ENCODE results near the gene R3HDM2.

R3HDM2 gene

DNA sequence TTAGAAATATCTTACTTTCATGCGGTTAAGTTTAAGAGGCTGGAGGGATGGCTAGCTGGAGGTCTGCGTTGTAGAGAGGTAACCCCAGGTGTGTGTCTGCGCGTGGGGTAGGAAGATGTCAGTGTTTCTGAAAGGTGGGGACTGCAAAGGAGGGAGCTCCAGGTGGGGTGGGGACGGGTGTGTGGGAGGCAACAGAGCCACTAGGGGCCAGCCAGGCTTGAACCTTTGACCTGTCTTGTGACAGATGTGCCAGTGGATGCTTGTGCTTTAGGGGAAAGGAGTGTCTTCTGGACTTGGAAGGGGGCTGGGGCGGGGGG is 29.6 kb upstream of the R3HDM2 start:
- DNase-seq (ENCODE audit: extremely low spot score): no peak
- ChIA-PET POLR2A (no interaction called here), CTCF (interaction anchor here (0.8 to 10.2 kb wide), 11 partner anchors 7 to 247 kb away, joined by 3 to 200 read pairs (median 16); partner anchors contain the start of genes ARHGAP9 and INHBE)
- no peak for TF ChIP-seq CTCF (IDR thresholded peaks at IDR 0.05; ENCODE audit: control extremely low read depth, extremely low read depth, low read depth, missing control alignments)

- CTCF ChIA-PET: interaction anchor here (0.7 to 10.2 kb wide), 42 partner anchors 6 to 296 kb away, joined by 3 to 200 read pairs (median 5); partner anchors contain the start of genes ARHGAP9, CDK4, DCTN2 and INHBC
- no peak for TF ChIP-seq CTCF (IDR thresholded peaks at IDR 0.05; ENCODE audit: control extremely low read depth, extremely low read depth, low read depth, missing control alignments)
- POLR2A ChIA-PET: interaction anchor here (1.0 to 1.2 kb wide), 2 partner anchors 19 to 60 kb away, joined by 5 to 6 read pairs; partner anchors contain the start of genes ARHGAP9 and DDIT3
- no peak for DNase-seq (ENCODE audit: extremely low spot score)
These were observed 29.1 kb upstream of the R3HDM2 start, which contains the start of gene GLI1 for GRCh38 chr12:57459750-57460467. Gene GLI1, plus strand, starts transcription at chr12:57459785. Its CDS starts 3,907 bp downstream, at chr12:57463692.

DNA sequence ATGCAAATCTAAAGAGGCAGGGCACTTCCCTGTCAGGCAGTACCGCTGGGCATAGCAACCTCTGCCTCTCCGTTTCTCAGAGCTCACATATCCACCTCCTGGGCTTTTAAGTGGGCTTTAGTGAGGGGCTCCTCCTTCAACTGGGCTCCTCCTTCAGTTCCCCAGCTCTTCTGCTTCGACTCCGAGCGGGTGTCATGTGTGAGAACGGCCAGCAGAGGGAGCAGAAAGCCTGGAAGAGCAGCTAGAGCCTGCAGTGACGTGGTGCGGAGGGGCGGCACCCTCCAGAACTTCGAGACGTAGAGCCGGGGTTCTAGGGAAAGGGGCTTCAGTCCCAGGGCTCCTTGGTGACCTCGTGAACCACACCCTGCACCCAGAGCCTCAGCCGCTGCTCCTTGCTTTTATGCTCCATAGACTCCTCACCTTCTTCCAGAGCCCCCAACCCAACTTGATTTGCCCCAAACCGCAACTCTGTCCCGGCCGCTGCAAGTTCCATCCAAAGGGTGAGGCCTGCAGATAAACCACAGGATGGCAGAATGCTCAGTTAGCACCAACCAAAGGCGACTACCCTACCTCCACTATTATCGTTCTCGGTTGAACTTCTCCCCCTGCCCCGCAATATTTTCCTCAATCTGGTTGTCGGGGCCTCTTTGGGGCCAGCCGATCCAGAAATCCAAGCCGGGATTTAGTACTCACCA is 28.4 kb upstream of the R3HDM2 start:
- CTCF ChIA-PET: interaction anchor here (0.6 to 10.2 kb wide), 75 partner anchors 9 to 297 kb away, joined by 3 to 200 read pairs (median 5); partner anchors contain the start of genes ARHGAP9, B4GALNT1, CDK4 and DCTN2
- peak; percentile 85 for DNase-seq (ENCODE audit: extremely low spot score)
- POLR2A ChIA-PET: interaction anchor here (0.6 to 1.2 kb wide), 6 partner anchors 20 to 230 kb away, joined by 3 to 6 read pairs (median 4); partner anchors contain the start of genes ARHGAP9, DDIT3 and SHMT2
- peak; percentile 96 for TF ChIP-seq CTCF (IDR thresholded peaks at IDR 0.05; ENCODE audit: control extremely low read depth, extremely low read depth, low read depth, missing control alignments)

DNA sequence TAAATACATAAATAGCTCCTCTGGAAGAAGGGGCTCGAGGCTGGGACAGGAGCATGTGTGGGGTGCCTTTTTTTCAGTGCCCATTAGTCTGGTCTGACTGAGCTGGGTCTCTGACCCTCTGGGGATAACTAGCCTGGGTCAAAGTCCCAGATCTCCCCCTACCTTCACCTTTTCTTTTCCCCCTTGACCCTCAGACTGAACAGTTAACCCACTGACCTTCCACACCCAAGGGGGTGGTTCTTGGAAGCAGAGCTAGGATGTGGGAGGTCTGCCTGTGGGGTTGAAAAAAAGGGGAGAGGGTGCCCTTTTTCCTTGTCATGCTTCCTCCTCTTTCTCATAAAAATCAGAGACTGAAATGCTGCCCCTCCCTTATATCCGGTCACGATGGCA is 27.8 kb upstream of the R3HDM2 start:
- ChIA-PET CTCF (interaction anchor here (0.6 to 10.2 kb wide), 76 partner anchors 8 to 298 kb away, joined by 3 to 200 read pairs (median 5); partner anchors contain the start of genes ARHGAP9, B4GALNT1, CDK4 and DCTN2), POLR2A (interaction anchor here (0.7 to 1.2 kb wide), 5 partner anchors 21 to 229 kb away, joined by 3 to 6 read pairs (median 5); partner anchors contain the start of genes ARHGAP9, DDIT3 and SHMT2)
- TF ChIP-seq CTCF (IDR thresholded peaks at IDR 0.05; ENCODE audit: control extremely low read depth, extremely low read depth, low read depth, missing control alignments): no peak
- no peak for DNase-seq (ENCODE audit: extremely low spot score)

DNA sequence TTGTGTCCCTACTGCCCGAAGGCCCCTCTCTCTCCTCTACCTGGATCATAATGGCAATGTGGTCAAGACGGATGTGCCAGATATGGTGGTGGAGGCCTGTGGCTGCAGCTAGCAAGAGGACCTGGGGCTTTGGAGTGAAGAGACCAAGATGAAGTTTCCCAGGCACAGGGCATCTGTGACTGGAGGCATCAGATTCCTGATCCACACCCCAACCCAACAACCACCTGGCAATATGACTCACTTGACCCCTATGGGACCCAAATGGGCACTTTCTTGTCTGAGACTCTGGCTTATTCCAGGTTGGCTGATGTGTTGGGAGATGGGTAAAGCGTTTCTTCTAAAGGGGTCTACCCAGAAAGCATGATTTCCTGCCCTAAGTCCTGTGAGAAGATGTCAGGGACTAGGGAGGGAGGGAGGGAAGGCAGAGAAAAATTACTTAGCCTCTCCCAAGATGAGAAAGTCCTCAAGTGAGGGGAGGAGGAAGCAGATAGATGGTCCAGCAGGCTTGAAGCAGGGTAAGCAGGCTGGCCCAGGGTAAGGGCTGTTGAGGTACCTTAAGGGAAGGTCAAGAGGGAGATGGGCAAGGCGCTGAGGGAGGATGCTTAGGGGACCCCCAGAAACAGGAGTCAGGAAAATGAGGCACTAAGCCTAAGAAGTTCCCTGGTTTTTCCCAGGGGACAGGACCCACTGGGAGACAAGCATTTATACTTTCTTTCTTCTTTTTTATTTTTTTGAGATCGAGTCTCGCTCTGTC is 26.1 kb upstream of the R3HDM2 start:
- TF ChIP-seq CTCF (IDR thresholded peaks at IDR 0.05; ENCODE audit: control extremely low read depth, extremely low read depth, low read depth, missing control alignments): no peak
- DNase-seq (ENCODE audit: extremely low spot score): no peak
- POLR2A ChIA-PET: no interaction called here
- CTCF ChIA-PET: interaction anchor here (1.4 to 10.2 kb wide), 10 partner anchors 13 to 216 kb away, joined by 3 to 238 read pairs (median 28); partner anchors contain the start of genes ARHGAP9 and INHBC

Data from GM10248 (cell line).